GM18499 (cell line): ENCODE data around the gene A2M.

Experiments
- ATAC-seq: cut with Tn5 transposase; IDR thresholded peaks from one replicate; pipeline ENCODE4 v1.9.1; 2021; ENCODE audit warnings: moderate number of reproducible peaks; ENCODE audit not compliant: insufficient read depth, unreplicated experiment

The A2M gene

DNA sequence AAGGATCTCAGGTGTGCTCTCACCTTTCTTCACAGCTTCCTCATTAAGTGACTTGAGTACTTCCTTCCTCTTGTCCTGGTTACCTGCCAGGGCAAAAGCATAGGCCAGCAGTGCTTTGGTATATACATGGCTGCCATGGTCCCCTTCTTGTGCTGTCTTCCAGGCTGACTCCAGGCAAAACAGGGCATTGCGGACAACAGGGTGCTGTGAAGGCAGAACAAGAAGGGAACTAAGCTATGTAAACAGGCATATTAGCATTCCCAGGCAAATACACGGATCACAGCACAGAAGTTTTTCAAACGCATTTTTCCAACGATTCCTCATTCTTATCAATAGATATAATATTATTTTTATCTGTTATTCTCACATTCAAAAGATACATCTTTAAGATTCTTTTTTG is 39.0 kb downstream of the A2M start:
- no peak for ATAC-seq

DNA sequence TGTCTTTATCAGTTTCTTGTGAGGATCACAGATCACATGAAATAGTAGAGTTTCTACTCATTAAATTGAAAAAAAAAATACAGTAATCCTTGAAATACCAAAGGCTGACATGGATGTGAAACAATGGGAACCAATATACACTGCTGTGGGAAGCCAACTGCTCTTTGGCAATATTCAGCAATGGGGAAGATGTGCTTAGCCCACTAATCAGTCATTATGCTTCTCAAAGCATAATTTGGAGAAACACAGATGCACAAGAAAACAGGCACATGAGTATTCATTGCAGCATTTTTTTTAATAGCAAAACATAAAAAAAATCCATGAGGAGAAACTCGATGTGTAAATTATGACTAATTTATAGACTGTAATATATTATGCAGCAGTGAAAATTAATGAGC is 40.6 kb downstream of the A2M start:
- no peak for ATAC-seq

DNA sequence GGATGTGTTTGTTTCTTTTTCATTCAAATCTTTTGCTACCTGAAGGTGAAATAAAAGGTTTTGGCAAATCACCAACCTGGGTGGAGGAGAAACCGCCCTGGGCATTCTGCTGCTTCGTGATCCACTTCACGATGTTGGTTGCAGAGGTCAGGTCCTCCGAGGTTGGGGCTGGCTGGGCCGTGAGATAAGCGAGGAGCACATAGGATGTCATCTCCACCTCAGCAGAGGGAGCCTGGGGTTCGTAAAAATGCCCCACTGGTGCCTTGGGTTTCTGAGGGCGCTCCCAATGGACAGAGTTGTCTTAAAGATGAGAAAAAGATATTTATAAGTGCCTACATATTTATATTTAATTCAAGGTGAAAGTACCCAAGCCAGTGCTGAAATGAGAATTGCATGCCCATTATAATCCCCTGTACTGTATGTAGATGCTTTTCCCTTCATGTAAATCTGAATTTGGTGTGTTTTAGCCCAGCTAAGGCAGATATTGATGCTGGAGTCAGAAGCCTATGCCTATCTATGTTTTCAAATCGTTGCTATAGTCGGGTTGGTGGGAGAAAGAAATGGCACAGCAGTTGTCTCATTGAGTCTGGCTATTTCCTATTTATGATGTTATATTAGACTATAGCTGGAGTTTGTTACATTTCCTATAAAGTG is 41.1 kb downstream of the A2M start:
- ATAC-seq = no peak

DNA sequence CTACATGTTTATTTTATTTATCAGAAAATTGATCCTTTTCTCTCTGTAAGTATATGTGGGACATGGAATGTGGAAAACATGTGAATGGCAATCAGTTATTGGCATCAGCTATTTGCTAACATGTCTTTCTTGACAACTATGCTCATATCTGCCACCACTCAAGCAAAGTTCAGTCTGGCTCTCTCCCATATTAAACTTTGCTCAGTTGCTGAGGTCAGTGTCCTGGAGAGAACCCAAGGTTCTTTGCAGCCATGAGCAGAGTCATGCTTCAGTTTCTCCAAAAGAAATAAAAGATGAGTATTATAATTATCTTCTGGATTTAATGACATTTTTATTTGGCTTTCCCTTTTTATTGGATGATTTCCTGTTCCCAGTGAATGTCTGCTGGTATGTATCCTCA is 42.6 kb downstream of the A2M start:
- ATAC-seq = no peak

DNA sequence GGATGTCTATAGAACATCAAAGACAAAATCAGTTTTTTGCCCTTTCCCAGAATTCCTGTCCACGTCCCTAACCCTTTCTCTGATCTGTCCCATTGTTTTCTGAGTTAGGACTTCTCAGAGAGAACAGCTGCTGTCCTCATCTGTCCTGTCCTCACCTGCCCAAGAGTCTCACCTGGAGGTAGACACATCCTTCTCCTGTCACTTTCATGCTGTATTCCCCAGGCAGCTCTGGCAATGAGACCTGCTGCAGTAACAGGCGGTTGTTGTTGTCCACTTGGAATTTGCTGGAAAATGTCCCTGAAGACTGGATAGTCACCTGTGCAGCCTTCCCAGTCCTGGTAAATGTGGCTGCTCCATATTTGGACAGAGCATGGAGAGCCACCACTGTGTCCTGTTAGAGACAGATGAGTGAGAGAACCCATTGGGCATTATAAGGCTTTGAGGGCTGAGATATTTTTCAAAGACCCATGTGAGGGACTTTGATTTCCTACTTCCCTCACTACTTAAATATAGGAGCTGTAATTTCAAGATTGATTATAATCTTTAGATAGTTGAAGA is 43.2 kb downstream of the A2M start:
- ATAC-seq = no peak

DNA sequence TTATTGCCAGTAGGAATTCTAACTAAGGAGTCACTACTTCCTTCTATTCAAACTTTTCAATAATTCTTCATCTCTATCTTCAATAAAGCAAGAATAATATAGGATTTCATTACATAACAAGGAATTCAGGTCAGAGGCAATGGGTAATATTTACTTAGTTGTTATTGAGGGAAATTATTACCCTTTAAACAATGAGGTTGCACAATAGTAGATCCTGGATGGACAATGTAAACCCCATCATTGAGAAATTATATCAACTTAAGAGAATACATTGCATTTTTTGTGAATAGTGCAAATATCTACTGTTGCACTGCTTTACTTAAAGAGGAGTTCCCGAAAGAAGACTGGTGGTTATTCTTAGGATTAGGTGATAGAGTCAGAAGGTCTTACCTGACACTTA is 43.8 kb downstream of the A2M start:
- ATAC-seq = no peak

DNA sequence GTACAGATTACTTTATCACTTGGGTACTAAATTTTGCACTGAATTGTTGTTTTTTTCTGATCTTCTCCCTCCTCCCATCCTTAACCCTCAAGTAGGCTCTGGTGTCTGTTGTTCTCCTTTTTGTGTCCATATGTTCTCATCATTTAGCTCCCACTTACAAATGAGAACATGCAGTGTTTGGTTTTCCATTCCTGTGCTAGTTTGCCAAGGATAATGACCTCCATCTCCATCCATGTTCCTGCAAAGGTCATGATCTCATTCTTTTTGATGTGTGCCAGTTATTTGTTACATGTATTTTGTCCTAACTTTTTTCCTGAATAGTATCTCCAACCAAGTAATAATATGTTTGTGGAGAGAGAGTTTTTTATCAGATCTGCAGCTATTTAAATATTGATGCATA is 44.2 kb downstream of the A2M start:
- no peak for ATAC-seq

DNA sequence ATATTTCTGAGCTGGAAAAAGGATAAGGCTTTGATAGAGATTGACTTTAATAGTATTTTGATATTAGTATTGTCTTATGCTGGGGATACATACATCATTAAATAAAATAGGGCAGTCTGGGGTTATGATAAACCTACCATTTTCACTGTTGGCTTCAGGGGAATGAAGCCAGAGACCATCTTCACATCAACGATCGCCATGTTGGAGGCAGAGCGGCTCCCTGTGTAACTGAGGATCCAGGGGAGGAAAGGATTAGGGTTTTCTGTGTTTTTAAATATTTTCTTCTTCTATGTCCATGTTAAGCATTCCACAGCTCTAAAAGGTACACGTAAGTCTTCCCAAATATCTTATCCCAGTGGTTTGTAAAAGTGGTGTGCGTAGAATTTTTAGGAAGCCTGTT is 45.4 kb downstream of the A2M start:
- ATAC-seq = no peak

DNA sequence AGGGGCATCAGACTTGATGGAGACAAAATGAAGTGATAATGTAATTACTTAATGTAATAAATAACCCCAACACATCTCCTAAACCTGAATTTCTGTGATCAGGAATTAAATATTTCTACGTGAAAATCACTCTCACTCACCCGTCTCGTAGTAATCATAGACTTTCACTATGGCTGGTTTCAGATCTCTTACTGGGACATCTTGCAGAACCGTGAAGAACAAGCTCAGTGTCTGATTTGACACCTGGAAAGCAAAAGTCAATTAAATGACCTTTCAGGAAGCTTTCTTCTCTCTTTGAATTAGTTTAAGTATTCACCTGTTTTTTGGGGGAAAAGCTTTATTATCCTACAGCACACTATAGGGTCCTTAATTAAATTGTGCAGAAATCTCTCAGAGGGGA is 47.1 kb downstream of the A2M start:
- ATAC-seq = no peak

DNA sequence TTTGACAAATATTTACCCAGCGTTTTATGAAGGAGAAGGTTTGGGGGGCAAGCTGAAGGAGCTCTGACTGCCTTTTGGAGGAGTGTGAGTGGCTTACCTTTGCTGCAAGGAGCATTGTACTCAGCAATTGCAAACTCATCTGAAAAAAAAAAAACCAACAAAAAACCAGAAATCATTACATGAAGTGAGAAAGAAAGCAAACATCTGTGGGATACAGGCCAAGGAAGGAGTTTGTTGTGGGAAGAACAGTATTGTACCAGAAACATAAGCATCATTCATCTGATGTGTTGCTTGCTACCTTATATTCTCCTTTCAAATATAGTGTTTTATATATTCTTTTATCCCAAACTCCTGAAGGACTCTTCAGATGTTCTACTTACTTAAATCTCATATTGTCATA is 47.6 kb downstream of the A2M start:
- no peak for ATAC-seq

DNA sequence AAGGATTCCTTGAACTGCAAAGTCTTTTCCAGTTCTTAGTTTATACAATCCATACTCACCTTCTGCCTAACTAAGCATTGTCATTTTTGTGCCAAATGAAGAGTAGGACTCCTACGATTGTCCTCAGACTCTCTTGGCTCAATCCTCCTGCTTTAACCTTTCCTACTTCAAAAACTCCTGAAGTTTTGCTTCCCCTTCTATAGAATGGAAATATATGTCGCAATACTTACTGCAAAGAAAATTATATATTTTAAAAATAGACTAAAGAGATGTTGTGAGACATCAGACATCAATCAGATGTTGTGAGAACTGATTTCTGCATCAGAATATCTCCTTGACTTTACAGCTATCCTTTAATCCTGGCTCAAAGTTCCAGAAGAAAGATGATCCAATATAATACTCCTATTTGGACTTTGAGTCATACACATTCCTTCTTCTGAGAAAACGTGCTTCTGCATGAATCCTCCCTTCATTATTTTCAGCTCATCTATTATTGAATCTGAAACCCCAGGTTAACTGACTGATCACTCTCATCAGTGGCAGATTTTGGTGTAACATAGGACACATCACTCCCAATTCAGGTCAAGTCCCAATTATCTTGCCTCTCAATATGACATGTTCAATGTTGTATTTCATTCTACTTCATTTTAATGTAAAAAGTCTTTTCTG is 48.8 kb downstream of the A2M start:
- no peak for ATAC-seq

DNA sequence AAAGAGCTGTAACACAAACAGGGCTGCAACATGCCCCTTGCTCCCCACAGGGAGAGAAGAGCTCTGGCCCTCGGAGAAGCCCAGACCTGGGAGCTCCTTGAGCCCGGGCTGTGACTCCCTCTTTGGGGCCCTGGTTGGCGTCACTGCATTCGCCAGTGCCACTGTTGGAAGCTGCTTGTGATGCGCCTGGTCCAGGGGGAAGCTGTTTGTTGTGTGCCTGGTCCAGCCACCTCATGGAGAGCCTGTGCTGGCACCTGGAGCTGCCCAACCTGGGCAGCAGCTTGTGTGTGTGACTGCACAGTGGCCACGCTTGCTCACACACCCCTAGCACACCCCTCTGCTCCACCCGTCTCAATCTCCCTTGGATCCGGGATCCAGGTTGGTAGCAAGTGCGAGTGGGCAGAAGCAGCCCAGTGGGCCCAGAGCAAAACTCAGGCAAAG is 49.5 kb downstream of the A2M start:
- no peak for ATAC-seq

DNA sequence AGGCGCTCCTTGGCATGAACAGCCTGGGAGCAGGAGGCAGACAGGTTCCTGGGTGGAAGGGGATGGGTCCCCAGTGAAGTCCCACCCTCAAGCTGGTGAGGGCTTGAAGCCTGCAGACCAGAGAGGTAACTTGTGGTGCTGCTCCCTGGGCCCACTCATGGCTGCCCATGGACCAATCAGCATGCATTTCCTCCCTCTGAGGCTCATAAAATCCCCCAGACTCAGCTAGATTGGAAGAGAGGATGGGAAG is 50.2 kb downstream of the A2M start:
- ATAC-seq = no peak

DNA sequence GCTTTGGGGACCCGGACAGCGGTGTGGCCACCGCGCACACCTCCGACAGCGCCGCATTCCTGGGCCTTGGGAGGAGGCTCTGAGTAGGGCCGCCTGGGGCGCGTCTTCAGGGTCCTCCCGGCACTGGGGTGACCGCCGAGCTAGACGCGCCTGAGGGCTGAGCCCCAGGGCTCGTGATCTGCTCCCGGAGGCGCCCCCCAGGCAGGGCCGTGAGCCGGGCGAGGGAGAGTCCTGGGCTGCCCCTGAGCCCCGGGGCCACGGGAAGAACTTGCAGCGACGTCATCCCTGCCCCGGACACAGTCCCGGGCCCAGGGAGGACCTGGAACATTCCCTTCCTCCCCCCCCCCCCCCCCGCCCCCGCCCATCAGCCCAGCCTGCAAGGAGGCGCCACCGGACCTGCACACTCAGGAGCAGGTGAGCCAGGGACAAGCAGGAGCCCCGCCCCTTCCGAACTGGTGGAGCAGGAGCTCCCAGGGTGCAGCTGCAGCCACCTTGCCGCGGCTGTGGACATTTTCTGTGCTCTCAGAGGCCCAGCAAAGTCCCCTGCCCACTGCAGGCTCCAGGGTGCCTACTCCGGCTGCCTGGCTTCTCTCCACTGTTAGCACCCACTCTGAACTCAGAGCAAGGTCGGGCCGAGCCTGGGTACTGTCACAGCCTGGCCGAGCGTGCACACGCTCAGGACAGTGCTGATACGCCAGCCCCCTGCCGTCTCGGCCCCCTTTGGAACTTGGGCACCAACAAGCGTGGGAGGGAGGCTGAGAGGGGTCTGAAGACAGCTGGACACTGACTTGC is 50.7 kb downstream of the A2M start:
- no peak for ATAC-seq

DNA sequence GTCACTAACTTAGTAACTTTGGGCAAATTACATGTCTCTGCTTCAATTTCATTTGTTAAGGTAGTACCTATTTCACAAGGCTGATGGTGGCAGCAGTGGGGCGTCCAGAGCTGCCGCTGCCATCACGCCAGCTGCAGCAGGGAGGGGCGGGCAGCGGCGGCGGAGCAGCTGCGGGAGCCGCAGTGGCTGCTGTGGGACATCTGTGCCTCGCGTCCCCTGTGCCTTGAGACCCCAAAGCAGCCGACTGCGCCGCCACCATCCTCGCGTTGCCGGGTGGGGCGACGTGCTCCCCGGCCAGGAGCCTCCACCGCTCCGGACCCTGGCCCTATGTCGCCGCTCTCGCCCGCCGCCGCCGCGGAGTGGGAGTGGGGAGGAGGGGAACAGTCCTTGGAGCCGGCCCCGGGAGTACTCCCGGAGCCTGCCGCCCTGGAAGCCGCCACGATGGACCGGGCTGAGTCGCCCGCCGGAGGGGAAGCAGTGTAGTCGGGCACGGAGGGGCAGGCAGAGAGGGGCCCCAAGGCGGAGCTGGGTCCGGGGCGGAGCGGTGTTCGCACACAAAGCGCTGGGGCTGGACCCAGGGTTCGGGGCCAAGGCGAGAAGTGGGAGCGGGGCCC is 51.4 kb downstream of the A2M start:
- ATAC-seq = no peak

DNA sequence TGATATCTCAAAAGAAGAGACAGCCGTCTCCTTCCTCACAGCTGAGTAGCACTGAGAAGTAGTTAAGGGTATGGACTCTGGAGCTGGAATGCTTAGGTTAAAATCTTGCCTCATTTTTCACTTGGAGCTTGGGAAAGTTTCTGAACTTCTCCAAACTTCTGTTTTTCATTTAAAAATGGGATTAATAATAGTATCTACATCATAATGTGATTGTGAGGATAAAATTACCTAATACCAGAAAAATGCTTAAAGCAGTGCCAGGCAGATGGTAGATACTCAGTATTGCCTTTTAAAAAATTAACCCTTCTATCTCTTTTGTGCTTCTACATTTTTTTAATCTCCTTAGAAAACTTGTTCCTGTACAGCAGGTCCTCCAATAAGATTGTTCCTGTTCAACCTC is 63.1 kb downstream of the A2M start:
- no peak for ATAC-seq

DNA sequence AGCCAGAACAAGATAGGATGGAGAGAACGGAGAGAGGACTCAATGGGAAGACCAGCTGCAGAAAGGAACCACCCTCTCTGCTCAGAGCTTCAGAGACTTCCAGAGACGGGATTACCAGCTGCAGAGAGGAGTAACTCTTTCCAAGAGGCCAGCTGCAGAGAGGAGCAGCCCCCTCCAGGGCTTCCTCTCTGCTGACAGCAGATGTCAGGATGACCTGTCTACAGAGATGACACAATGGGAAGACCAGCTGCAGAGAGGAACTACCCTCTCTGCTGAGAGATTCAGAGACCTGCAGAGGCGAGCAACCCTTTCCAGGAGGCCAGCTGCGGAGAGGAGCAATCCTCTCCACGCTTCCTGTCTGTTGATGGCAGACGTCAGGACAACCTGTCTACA is 64.6 kb downstream of the A2M start:
- no peak for ATAC-seq

DNA sequence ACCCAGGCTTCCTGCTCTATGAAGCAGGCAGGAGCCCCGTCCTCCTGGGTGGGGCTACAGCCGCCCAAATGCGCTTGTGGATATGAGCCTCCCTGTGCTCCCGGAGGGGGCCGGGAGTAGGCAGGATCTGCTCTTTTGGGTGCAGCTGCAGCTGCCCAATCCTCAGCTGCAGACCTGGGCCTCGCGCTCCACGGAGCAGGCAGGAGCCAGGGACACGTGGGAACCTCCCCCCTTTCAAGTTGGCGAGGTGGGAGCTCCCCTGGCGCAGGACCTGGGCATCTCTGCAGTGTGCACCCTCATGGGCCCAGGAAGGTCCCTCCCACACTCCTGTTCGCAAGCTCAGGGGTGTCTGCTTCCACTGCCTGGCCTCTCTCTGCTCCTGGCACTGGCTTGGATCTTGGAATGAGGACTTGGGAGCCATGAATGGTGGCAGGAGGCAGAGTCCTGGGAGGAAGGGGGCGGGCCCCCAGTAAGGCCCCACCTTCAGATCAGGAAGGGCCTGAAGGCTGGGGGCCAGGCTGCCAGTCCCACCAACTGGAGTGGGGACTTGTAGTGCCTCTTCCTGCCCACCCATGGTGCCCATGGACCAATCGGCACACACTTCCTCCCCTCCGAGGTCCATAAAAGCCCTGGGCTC is 65.1 kb downstream of the A2M start:
- ATAC-seq = no peak

DNA sequence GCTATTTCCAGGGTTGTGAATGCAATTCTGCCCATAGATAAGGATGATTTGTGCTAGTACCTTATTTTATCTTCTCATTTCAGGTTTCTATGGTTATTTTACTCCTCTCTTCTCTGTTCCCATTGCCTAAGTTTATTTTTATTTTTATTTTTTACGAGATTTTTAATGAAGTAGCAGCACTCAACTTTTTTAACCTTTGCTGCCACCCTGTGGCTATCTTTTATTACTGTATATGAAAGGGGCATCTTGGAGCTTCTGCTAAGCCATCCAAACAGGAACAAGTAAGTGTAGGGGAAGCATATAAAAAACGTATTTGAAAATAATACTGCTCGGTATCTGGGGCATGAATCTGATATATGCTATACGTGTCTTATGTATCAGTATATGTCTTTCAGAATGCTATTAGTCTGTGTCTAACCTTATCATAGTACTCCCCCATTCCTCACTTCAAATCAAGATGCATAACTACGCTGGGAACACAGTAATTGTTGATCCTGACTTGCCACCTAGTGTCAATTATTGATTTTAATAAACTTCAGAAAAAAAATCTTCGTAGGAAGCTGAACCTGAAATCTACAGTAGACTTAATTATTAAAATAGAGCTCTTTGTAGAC is 66.1 kb downstream of the A2M start:
- ATAC-seq = no peak

DNA sequence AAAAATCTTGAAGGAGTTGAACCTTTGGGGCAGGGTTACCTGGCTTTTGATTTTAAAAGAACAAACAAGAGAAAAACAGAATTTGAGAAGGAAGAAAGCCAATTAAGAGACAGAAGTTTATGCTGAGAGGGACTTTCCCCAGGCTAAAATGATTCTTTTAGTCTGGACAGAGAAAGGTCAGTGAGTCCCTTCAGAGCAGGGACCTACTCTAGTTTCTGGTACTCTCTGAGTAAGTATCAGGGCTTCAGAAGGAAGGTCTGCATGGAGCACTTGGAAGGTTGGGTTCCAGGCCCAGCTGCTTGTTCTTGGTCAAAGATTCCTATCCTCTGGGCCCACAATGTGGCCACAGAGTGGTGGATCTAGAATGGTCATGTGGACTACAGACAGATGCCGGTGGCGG is 66.8 kb downstream of the A2M start:
- no peak for ATAC-seq
